PC-9 (cell line): ENCODE results near the gene HHAT.

Experiments used
- EZH2 ChIP-seq: fragments of 200-600 bp; sonication (generic); IDR thresholded peaks from 2 replicates; pipeline ENCODE4 v1.8.0; 2017; ENCODE audit warnings: antibody characterized with exemption, low read depth
- TF ChIP-seq, protein P1 (sequence below): fragments of 200-600 bp; sonication (generic); conservative IDR thresholded peaks from 2 replicates; pipeline ENCODE4 v1.6.1; 2017; ENCODE audit warnings: mixed run types, antibody characterized with exemption, mild to moderate bottlenecking, moderate library complexity

DNA sequence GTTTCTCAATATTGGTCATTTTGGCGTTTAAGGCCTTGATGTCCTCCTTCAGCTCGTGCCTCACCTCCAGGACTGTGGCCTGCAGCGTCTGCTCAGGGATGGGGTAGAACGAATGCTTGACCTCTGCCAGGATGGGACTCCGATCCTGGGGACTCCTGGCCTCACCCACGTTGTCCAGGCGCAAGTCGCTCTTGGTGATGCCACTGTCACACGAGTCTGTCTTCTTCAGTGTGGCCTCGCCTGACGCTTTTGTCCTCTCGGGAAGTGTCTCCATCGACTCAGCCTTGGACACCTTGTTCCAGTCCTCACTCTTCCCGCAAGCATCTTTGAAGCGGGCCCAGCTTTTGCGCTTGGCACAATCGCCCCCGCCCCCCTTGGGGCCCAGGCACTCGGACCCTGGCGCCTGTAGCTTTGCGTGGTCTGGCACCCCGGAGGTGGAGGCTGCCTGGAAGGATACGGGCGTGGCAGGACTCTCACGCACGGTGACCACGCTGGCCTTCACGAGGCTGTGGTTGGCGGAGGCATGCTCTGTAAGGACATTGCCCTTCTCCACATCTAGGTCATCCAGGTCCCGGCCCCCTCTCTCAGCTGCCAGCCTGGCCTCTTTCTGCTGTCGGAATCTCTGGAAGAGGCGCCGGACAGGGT lies 354.8 kb downstream of the HHAT start:
- TF ChIP-seq, protein P1, sequence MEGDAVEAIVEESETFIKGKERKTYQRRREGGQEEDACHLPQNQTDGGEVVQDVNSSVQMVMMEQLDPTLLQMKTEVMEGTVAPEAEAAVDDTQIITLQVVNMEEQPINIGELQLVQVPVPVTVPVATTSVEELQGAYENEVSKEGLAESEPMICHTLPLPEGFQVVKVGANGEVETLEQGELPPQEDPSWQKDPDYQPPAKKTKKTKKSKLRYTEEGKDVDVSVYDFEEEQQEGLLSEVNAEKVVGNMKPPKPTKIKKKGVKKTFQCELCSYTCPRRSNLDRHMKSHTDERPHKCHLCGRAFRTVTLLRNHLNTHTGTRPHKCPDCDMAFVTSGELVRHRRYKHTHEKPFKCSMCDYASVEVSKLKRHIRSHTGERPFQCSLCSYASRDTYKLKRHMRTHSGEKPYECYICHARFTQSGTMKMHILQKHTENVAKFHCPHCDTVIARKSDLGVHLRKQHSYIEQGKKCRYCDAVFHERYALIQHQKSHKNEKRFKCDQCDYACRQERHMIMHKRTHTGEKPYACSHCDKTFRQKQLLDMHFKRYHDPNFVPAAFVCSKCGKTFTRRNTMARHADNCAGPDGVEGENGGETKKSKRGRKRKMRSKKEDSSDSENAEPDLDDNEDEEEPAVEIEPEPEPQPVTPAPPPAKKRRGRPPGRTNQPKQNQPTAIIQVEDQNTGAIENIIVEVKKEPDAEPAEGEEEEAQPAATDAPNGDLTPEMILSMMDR: no peak
- no peak for TF ChIP-seq EZH2
